Posterior cingulate gyrus (tissue), 11 donors: ENCODE measurements around the gene RNASE4.
"Not testable (repeated sequence)": the region's sequence is repeated elsewhere in the genome, so short reads cannot be mapped to it uniquely, and the experiment has no call there.

Source experiments
- DNase-seq, 10 donors: peaks; one replicate each; pipeline versions ENCODE4 v3.0.0 to v3.0.0-alpha.2; 2020 to 2021; ENCODE audit warnings: mixed read lengths in 3 of 10
- intact Hi-C: fragments of 100-400 bp; cut with DNase I; formaldehyde crosslinking; loops from one replicate; pipeline ENCODE4 v1.15.1; 2023

RNASE4 gene

DNA sequence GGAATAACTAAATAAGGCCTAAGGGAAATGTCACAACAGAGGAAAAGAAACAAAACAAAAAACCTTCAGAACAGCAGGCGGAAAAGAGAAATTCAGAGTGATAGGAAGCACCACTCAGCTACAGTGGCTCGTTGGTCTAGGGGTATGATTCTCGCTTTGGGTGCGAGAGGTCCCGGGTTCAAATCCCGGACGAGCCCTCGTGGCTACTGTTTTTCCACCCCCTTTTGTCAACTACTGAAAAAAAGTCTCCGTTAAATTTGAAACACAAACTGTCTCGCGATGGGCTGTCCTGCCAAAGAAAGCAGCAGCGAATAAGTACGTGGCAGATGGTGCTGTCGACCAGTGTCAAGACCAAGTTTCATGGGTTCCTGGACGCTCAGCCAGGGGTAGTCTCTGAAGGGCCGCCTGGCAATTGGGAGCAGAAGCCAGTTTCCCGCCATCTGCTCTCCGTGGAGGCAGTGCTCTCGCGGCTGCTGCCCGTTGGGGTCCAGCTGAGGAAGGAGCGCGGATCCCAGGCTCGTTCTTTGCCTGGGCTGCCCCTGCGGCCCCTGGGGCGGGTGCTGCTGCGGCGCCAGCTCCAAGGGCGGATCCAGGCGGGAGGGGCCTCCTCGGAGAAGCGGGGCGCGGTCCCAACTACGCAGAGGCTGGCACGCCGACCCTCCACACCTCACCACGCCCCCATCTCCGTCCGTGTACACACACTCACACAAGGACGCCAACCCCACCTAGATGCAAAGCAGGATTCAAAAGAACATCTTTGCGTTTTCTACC lies at the start of gene RNASE4:
TSS of gene RNASE4 (plus strand) at position 670 of the 771 bp plus-strand sequence. CDS start 14,812 bp downstream, outside the sequence.
- peak; percentile 55 to 95 (median 68) for DNase-seq
- intact Hi-C loops = loop anchor here (5.0 kb wide), 4 partner anchors 52 to 418 kb away; partner anchors contain the start of genes PARP2, PIP4P1 and TMEM253

DNA sequence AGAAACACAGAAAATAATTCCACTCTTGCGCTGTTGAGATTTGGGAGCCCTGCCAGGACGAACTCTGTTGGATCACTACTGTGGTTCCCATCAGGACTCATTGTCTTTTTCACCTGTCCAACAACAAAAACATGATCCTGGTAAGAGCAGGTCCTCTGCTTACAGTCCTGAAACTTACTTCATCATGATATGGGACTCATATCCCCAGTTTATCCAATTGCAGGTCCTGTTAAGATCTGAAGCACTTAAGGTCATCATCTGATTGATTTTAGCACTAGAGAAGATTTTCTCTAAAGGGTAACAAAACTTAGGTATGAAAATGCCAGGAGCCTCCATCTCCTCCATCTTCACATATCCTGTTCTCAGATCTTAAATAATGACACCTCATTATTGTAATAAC lies 42.8 kb upstream of the RNASE4 start, which contains the start of gene OR6S1:
TSS of gene OR6S1 (minus strand) at position 101 of the 400 bp plus-strand sequence. CDS start at position 101, 0 bp downstream.
- intact Hi-C loops = no loop called here
- DNase-seq = no peak

- DNase-seq = no peak
- intact Hi-C loops = no loop called here
Measured at GRCh38 chr14:20642182-20642581, 42.2 kb upstream of the RNASE4 start.

DNA sequence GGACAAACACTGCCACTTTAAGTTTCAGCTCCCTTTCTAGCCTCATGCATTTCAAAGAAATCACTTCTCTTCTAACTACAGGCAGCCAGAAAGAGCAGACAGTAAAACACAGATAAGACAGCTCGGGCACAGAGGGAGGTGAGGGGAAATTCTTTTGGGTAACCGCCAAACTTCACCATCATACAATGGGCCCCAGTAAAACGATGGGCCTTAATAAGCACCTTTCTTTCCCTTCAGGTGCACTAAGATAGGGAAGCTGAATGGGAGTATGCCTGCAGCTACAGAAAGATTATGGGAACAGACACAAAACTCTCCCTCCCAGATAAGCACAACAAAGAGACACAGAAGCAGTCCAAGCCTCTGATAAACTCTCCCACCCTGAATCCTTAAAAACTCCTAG lies 41.6 kb upstream of the RNASE4 start:
- intact Hi-C loops = not testable (repeated sequence)

GRCh38 chr14:20644520-20644919 lies 39.8 kb upstream of the RNASE4 start:
- intact Hi-C loops = no loop called here
- DNase-seq = no peak

More for the DNA sequence above, 41.6 kb upstream of the RNASE4 start:
- not testable (repeated sequence) for DNase-seq

GRCh38 chr14:20645481-20645880 lies 38.9 kb upstream of the RNASE4 start:
- DNase-seq = no peak
- intact Hi-C loops = no loop called here

GRCh38 chr14:20652996-20653975 lies 31.1 kb upstream of the RNASE4 start:
- peak in 1 of 10 donors; percentile 26 for DNase-seq
- intact Hi-C loops = no loop called here

GRCh38 chr14:20655851-20656250 lies 28.5 kb upstream of the RNASE4 start:
- DNase-seq = no peak
- intact Hi-C loops = no loop called here

DNA sequence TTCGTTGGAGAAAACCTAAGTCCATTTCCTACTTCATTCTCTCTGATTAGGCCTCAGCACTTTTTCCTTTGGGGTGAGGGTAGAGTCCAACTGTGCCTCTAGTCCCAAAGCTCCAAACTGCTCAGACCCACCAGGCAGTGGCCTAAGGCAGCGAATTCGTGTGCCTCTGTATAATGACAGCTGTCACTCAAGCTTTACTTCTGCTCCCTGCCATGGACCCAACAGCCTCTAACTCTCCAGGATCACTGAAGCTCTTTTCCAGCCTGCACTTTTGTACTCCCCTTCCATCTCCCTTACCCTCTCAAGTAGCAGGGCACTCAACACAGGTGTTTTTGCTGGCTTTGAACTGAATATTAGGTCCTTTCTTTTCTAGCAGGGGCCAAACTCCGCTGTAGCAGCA lies 28.1 kb upstream of the RNASE4 start:
- intact Hi-C loops = no loop called here
- no peak for DNase-seq

DNA sequence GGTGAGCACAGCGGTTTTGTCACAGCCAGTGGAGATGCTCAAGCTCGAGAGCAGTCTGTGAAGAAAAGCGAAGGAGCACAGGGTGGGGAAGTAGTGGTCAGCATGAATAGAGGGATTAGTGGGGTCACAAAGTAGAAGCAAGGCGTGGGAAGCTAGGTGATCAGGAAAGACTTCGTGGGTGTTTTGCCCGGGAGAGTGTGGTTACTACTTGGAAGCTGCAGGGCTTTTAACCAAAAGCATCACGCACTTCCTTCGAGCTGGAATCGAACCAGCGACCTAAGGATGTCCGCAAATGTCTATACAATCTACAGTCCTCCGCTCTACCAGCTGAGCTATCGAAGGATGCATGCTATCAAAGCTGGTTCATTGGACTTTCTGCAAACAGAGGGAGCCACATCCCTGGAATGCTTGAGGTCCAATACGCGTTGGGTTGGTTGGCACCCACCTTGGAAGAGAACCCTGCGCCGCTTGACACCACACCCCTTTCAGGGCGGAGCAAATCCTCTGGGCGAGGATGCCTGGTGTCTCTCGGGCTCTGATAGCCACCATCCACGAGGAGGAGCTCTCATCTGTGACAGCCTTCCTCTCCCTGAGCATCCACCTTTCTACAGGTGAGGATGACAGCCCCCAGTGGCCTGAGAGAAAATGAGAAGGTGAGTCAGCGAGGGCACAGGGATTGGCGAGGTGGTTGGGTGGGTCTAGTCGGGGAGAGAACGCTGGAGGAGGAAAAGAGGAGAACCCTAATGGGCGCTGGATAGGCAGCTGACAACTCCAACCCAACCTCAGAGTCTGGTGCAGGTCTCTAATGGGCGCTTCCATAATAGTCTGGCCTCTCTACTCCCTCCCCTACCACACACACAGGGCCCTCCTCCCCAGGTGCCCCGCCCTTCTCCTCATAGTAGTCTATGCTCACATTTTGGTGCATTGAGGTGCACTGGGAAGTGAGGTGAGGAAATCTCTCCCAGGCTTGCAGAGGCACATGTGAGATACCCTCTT lies 26.8 kb upstream of the RNASE4 start:
- intact Hi-C loops = no loop called here
- no peak for DNase-seq

GRCh38 chr14:20658246-20658645 lies 26.1 kb upstream of the RNASE4 start:
- DNase-seq = no peak
- intact Hi-C loops = no loop called here

GRCh38 chr14:20659336-20659735 lies 25.0 kb upstream of the RNASE4 start:
- no peak for DNase-seq
- intact Hi-C loops = no loop called here

DNA sequence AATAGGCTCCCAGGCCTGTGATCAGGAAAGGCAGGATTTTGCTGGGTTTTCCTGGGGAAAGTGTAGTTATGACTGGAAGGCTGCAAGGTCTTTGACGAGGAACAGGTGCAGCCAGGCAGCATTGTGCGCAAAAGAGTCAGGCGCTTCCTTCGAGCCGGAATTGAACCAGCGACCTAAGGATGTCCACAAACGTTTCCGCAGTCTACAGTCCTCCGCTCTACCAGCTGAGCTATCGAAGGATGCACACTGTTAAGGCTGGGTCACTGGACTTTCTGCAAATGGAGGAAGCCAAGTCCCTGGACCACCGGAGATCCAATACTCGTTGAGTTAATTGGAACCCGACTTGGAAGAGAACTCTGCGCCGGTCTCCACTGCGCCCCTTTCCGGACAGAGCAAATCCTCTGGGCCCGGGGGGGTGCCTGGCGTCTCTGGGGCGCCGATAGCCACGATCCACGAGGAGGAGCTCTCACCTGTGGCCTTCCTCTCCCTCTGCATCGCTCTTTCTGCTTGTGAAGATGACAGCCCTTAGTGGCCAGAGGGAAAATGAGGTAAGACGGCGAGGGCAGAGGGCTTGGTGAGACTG lies 24.5 kb upstream of the RNASE4 start:
- peak in 1 of 10 donors; percentile 66 for DNase-seq
- intact Hi-C loops = no loop called here

DNA sequence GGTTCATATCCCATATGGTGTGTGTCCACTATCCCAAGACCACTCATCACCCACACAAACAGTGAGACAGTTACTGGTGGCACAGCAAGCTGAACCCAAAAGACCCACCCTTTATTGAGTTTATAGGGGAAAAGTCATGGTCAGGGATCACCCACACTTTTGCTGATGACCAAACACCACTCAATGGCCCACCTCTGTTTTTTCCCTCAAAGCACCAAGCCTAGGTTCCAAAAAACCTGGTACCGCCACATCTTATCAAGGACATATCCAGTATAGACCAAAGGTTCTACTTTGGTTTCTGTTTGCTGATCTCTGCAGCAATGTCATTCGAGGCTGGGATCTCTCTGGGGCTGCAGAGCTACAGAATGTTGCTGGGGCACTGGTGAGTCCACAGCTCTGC lies 23.2 kb upstream of the RNASE4 start:
- DNase-seq = no peak
- intact Hi-C loops = no loop called here

- intact Hi-C loops = no loop called here
- peak in 5 of 10 donors; percentile 32 to 89 (median 53) for DNase-seq
Measured at GRCh38 chr14:20662968-20663732, 21.2 kb upstream of the RNASE4 start.

DNA sequence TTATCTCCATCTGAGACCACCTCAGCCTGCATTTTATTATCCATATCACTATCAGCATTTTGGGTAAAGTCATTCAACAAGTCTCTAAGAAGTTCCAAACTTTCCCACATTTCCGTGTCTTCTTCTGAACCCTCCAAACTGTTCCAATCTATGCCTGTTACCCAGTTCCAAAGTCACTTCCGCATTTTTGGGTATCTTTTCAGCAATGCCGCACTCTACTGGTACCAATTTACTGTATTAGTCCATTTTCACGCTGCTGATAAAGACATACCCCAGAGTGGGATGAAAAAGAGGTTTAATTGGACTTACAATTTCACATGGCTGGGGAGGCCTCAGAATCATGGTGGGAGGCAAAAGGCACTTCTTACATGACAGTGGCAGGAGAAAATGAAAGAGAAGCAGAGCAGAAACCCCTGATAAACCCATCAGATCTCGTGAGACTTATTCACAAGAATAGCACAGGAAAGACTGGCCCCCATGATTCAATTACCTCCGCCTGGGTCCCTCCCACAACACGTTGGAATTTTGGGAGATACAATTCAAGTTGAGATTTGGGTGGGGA lies 17.9 kb upstream of the RNASE4 start:
- DNase-seq, intact Hi-C loops: not testable (repeated sequence)

GRCh38 chr14:20667957-20668356 lies 16.4 kb upstream of the RNASE4 start:
- intact Hi-C loops = no loop called here
- no peak for DNase-seq

DNA sequence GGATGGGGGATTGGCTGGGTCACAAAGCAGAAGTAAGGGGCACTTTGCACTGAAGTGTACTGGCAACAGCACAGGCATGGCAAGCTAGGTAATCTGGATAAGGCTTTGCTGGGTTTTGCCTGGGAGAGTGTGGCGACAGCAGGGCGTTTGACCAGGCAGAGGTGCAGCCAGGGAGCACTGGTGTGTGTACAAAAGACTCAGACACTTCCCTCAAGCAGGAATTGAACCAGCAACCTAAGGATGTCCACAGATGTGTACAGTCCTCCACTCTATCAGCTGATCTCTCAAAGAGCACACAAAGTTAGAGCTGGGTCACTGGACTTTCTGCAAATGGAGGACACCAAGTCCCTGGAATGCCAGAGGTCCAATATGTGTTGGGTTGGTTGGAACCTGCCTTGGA lies 15.4 kb upstream of the RNASE4 start:
- DNase-seq = no peak
- intact Hi-C loops = no loop called here
